Neural cell (in vitro differentiated cells): Measurements from ENCODE around the gene SLC25A36. TPM values are rescaled to one million over a fixed set of nuclear protein-coding genes. Genes with fewer than 3 reads are reported as not detected.
A peak's percentile ranks its signal among the peaks of the same experiment; 100 is the strongest.

Experiments
- H2AFZ ChIP-seq: fragments of 200-600, 300-800 bp; sonication (generic), shearing (Covaris generic); 2 replicates; pipeline ENCODE4 v1.6.0; 2014; ENCODE audit warnings: low read depth, mild to moderate bottlenecking, antibody characterized with exemption, low read length, moderate library complexity
- H3F3A ChIP-seq: fragments of 200-600 bp; shearing (Covaris generic); 2 replicates; pipeline ENCODE4 v1.6.1; 2016; ENCODE audit warnings: mild to moderate bottlenecking, moderate library complexity, mixed read lengths, antibody characterized with exemption, low read length; ENCODE audit not compliant: insufficient read depth, poor library complexity, severe bottlenecking
- H3K27ac ChIP-seq: fragments of 200-600, 300-800 bp; sonication (generic), shearing (Covaris generic); 2 replicates; pipeline ENCODE4 v1.5.1; 2014; ENCODE audit warnings: mild to moderate bottlenecking, low read length, moderate library complexity
- H3K27me3 ChIP-seq: fragments of 300-800, 200-600 bp; sonication (generic), shearing (Covaris generic); 2 replicates; pipeline ENCODE4 v1.6.0; 2014; ENCODE audit warnings: mild to moderate bottlenecking, low read depth, low read length, moderate library complexity; ENCODE audit not compliant: insufficient read depth
- H3K36me3 ChIP-seq: fragments of 300-800, 200-600 bp; sonication (generic), shearing (Covaris generic); 2 replicates; pipeline ENCODE4 v1.5.1; 2014; ENCODE audit warnings: mild to moderate bottlenecking, antibody characterized with exemption, low read length, moderate library complexity; ENCODE audit not compliant: insufficient read depth
- H3K4me2 ChIP-seq: fragments of 300-800, 200-600 bp; sonication (generic), shearing (Covaris generic); 2 replicates; pipeline ENCODE4 v1.6.0; 2014; ENCODE audit warnings: mild to moderate bottlenecking, low read length
- H3K4me3 ChIP-seq: fragments of 300-800, 200-600 bp; sonication (generic), shearing (Covaris generic); 2 replicates; pipeline ENCODE4 v1.5.1; 2014; ENCODE audit warnings: mild to moderate bottlenecking, low read length, moderate library complexity
- H3K79me2 ChIP-seq: fragments of 200-600 bp; shearing (Covaris generic); replicated peaks from 2 replicates; pipeline ENCODE4 v1.6.0; 2014; ENCODE audit warnings: mild to moderate bottlenecking, low read length, moderate library complexity; ENCODE audit not compliant: insufficient read depth
- H3K9ac ChIP-seq: fragments of 300-800, 200-600 bp; sonication (generic), shearing (Covaris generic); 2 replicates; pipeline ENCODE4 v1.6.1; 2016; ENCODE audit warnings: mild to moderate bottlenecking, low read length, mixed read lengths
- H3K9me2 ChIP-seq: fragments of 200-600 bp; shearing (Covaris generic); 2 replicates; pipeline ENCODE4 v1.6.1; 2016; ENCODE audit warnings: mild to moderate bottlenecking, low read length, mixed read lengths; ENCODE audit not compliant: insufficient read depth
- H3K9me3 ChIP-seq: fragments of 200-600, 300-800 bp; sonication (generic), shearing (Covaris generic); 2 replicates; pipeline ENCODE4 v1.6.1; 2016; ENCODE audit warnings: mild to moderate bottlenecking, mixed run types, low read length, moderate library complexity, mixed read lengths
- H4K20me1 ChIP-seq: fragments of 200-600 bp; shearing (Covaris generic); 2 replicates; pipeline ENCODE4 v1.6.1; 2016; ENCODE audit warnings: mild to moderate bottlenecking, mixed run types; ENCODE audit not compliant: insufficient read depth
- EP300 ChIP-seq: fragments of 450-650 bp; conservative IDR thresholded peaks from 2 replicates; pipeline ENCODE4 v1.6.1; 2014; ENCODE audit warnings: antibody characterized with exemption, mild to moderate bottlenecking, moderate library complexity; ENCODE audit not compliant: poor library complexity, severe bottlenecking
- EZH2 ChIP-seq: fragments of 200-600, 300-800 bp; shearing (Covaris generic), sonication (generic); IDR thresholded peaks from 2 replicates; pipeline ENCODE4 v1.6.1; 2014; ENCODE audit warnings: antibody characterized with exemption, low read length, borderline replicate concordance, mild to moderate bottlenecking; ENCODE audit not compliant: insufficient read depth, poor library complexity, severe bottlenecking
- MXI1 ChIP-seq: fragments of 450-650 bp; conservative IDR thresholded peaks from 2 replicates; pipeline ENCODE4 v1.6.1; 2014; ENCODE audit warnings: antibody characterized with exemption, mild to moderate bottlenecking; ENCODE audit not compliant: poor library complexity, severe bottlenecking
- POLR2AphosphoS5 ChIP-seq: IDR thresholded peaks from 2 replicates; pipeline ENCODE4 v1.6.1; 2012
- RAD21 ChIP-seq: fragments of 450-650 bp; conservative IDR thresholded peaks from 2 replicates; pipeline ENCODE4 v1.6.1; 2014; ENCODE audit warnings: antibody characterized with exemption, mild to moderate bottlenecking, moderate library complexity
- SMC3 ChIP-seq: fragments of 450-650 bp; conservative IDR thresholded peaks from 2 replicates; pipeline ENCODE4 v1.6.1; 2014; ENCODE audit warnings: antibody characterized with exemption, mild to moderate bottlenecking, moderate library complexity; ENCODE audit not compliant: poor library complexity
- TAF1 ChIP-seq: IDR thresholded peaks from 2 replicates; pipeline ENCODE4 v1.6.1; 2012; ENCODE audit warnings: low read depth
- polyA plus RNA-seq: library from polyadenylated mRNA; depleted of rRNA; stranded (reverse); fragments of >200 nt; gene quantifications from 2 replicates; pipeline ENCODE4 v1.2.3, GENCODE V29; 2014
- TF ChIP-seq, protein P1 (sequence below): fragments of 450-650 bp; IDR thresholded peaks from 2 replicates; pipeline ENCODE4 v1.5.1; 2014; ENCODE audit warnings: antibody characterized with exemption, mild to moderate bottlenecking, moderate library complexity; ENCODE audit not compliant: poor library complexity, severe bottlenecking
- TF ChIP-seq, protein P2 (sequence below): IDR thresholded peaks from 2 replicates; pipeline ENCODE4 v1.6.1; 2012; ENCODE audit warnings: borderline replicate concordance

The SLC25A36 gene
- polyA plus RNA-seq, 1 donor from 2014 or later, result 227 TPM

DNA sequence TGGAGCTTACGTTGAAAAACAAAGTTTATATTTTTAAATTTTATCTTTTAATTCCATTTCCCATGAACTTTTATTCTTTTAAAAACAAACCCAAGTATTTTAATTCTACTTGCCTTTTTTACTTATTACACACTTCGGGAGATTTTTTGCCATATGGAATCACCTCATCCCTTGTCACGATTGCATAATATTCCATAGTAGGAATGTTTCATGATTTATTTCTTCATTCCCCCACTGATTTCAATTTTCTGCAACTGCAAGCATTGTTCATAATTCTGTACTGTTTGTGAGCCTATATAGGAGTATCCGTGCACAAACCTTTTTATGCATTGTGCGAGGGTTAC lies 574 bp upstream of the SLC25A36 start:
- no peak overlapping the region for H3K4me2 ChIP-seq
- no peaks in the 10 kb centered on the region for H3K9me2 ChIP-seq
- no peaks in the 10 kb centered on the region for H3K27me3 ChIP-seq
- H4K20me1 ChIP-seq, result no peaks in the 10 kb centered on the region
- peak overlapping the region; percentile 98 for H3K9ac ChIP-seq
- H3F3A ChIP-seq, result no peaks in the 10 kb centered on the region
- peak overlapping the region; percentile 93 for H3K4me3 ChIP-seq
- TF ChIP-seq, protein P1, sequence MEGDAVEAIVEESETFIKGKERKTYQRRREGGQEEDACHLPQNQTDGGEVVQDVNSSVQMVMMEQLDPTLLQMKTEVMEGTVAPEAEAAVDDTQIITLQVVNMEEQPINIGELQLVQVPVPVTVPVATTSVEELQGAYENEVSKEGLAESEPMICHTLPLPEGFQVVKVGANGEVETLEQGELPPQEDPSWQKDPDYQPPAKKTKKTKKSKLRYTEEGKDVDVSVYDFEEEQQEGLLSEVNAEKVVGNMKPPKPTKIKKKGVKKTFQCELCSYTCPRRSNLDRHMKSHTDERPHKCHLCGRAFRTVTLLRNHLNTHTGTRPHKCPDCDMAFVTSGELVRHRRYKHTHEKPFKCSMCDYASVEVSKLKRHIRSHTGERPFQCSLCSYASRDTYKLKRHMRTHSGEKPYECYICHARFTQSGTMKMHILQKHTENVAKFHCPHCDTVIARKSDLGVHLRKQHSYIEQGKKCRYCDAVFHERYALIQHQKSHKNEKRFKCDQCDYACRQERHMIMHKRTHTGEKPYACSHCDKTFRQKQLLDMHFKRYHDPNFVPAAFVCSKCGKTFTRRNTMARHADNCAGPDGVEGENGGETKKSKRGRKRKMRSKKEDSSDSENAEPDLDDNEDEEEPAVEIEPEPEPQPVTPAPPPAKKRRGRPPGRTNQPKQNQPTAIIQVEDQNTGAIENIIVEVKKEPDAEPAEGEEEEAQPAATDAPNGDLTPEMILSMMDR, result no peak
- TF ChIP-seq, protein P2, sequence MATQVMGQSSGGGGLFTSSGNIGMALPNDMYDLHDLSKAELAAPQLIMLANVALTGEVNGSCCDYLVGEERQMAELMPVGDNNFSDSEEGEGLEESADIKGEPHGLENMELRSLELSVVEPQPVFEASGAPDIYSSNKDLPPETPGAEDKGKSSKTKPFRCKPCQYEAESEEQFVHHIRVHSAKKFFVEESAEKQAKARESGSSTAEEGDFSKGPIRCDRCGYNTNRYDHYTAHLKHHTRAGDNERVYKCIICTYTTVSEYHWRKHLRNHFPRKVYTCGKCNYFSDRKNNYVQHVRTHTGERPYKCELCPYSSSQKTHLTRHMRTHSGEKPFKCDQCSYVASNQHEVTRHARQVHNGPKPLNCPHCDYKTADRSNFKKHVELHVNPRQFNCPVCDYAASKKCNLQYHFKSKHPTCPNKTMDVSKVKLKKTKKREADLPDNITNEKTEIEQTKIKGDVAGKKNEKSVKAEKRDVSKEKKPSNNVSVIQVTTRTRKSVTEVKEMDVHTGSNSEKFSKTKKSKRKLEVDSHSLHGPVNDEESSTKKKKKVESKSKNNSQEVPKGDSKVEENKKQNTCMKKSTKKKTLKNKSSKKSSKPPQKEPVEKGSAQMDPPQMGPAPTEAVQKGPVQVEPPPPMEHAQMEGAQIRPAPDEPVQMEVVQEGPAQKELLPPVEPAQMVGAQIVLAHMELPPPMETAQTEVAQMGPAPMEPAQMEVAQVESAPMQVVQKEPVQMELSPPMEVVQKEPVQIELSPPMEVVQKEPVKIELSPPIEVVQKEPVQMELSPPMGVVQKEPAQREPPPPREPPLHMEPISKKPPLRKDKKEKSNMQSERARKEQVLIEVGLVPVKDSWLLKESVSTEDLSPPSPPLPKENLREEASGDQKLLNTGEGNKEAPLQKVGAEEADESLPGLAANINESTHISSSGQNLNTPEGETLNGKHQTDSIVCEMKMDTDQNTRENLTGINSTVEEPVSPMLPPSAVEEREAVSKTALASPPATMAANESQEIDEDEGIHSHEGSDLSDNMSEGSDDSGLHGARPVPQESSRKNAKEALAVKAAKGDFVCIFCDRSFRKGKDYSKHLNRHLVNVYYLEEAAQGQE, result no peak
- no peak for TF ChIP-seq EZH2
- no peak for TF ChIP-seq SMC3
- no peak for TF ChIP-seq POLR2AphosphoS5
- no peak for TF ChIP-seq TAF1
- peak overlapping the region; percentile 95 for H3K27ac ChIP-seq
- H3K79me2 ChIP-seq, result peaks cover 28% of the 10 kb centered on the region
- H3K36me3 ChIP-seq, result no peaks in the 10 kb centered on the region
- peak overlapping the region; percentile 15 for H2AFZ ChIP-seq
- H3K9me3 ChIP-seq, result no peaks in the 10 kb centered on the region

DNA sequence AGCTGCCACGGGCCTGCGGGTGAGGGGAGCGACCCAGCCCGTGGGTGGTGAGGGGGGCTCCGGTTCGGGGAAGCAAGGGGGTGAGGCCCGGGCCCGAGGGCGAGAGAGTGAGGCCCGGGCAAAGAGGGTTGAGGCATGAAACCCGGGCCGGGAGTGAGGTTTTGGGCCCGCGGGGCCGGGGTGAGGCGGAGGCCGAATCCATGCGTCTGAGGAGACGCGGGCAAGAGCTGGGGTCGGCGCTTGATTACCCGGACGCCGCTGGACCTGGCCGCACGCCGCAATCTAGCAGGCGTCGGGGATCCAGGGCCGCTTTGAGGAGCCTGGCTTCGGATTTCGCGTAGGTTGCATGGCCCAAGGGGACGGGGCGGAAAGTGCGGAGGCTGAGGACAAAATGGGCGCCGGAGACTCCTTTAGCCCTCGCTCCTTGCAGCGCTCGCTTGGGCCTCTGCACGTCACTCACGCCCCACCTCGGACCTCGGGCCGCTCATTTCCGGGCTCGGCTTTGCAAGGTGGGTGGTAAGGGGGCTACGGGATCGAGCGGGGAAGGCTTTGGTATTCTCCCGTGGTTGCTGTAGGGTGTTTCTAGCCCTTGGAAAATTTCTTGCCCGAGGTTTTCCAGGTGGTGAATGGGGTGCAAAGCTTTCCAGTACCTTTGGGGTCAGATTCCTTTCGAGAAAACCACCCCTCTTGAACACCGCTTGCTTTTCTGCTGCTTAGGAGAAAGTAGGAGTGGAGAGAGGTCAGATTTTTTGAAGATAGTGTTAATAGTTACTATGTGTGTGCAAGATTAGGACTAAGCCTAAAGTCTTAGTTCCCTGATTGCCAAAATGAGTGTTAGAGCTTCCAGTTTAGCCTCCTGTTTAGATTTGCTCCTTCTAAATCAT lies 827 bp downstream of the SLC25A36 start:
- Histone ChIP-seq H2AFZ (peak overlapping the region; percentile 56), H3K27ac (peak overlapping the region; percentile 95), H3K79me2 (peaks cover 42% of the 10 kb centered on the region), H3K27me3 (no peaks in the 10 kb centered on the region), H3K4me2 (peak overlapping the region; percentile 82), H3K9me2 (no peaks in the 10 kb centered on the region), H3K9me3 (no peaks in the 10 kb centered on the region), H3K36me3 (no peaks in the 10 kb centered on the region), H3K4me3 (peak overlapping the region; percentile 93), H3K9ac (peak overlapping the region; percentile 98), H3F3A (no peaks in the 10 kb centered on the region), H4K20me1 (no peaks in the 10 kb centered on the region)
- TF ChIP-seq TAF1 (no peak), EP300 (no peak), EZH2 (no peak), POLR2AphosphoS5 (peak; percentile 54), SMC3 (peak; percentile 19), RAD21 (peak; percentile 31), MXI1 (no peak)
- TF ChIP-seq, protein P1, result peak; percentile 27
- TF ChIP-seq, protein P2, result peak; percentile 24
